HG03196 (cell line): ENCODE data around the gene UTS2R.
"Not testable (repeated sequence)": the region's sequence is repeated elsewhere in the genome, so short reads cannot be mapped to it uniquely, and the experiment has no call there.

Experiments
- ATAC-seq: cut with Tn5 transposase; IDR thresholded peaks from one replicate; pipeline ENCODE4 v1.9.1; 2021; ENCODE audit not compliant: unreplicated experiment

Gene UTS2R

DNA sequence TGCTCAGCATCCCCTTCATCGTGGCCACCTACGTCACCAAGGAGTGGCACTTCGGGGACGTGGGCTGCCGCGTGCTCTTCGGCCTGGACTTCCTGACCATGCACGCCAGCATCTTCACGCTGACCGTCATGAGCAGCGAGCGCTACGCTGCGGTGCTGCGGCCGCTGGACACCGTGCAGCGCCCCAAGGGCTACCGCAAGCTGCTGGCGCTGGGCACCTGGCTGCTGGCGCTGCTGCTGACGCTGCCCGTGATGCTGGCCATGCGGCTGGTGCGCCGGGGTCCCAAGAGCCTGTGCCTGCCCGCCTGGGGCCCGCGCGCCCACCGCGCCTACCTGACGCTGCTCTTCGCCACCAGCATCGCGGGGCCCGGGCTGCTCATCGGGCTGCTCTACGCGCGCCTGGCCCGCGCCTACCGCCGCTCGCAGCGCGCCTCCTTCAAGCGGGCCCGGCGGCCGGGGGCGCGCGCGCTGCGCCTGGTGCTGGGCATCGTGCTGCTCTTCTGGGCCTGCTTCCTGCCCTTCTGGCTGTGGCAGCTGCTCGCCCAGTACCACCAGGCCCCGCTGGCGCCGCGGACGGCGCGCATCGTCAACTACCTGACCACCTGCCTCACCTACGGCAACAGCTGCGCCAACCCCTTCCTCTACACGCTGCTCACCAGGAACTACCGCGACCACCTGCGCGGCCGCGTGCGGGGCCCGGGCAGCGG lies 3.2 kb downstream of the UTS2R start:
- no peak for ATAC-seq

DNA sequence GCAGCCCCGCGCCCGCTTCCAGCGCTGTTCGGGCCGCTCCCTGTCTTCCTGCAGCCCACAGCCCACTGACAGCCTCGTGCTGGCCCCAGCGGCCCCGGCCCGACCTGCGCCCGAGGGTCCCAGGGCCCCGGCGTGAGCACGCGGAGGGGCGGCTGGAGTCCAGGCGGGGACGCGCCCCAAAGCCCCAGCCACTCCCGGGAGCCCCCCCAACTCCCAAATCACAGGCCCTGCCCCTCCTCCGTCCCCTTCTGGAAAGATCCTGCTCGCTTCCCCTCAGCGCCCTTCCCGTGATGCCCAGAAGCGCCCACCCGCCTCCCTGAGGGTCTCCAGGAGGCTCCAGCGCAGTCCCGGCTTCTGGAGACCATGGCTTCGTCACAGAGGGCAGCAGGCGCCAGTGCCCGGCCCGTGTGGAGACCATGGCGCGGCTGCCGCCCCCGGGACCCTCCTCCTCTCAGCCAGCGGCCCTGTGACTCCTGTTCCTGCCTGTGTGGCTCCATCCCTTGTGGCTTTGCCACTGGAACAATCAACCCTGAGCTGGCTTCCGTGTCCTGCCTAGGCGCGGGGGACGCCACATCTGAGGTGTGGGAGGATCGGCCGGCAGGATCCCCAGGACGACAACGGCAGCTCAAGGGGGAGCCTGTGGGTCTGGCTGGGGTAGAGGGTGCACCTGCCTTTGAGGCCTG lies 3.9 kb downstream of the UTS2R start:
- ATAC-seq = no peak

GRCh38 chr17:82376042-82376730 lies 4.6 kb downstream of the UTS2R start:
- ATAC-seq = no peak

GRCh38 chr17:82377294-82377693 lies 5.7 kb downstream of the UTS2R start:
- not testable (repeated sequence) for ATAC-seq

GRCh38 chr17:82377924-82378740 lies 6.6 kb downstream of the UTS2R start:
- ATAC-seq = no peak

GRCh38 chr17:82378741-82379021 lies 7.1 kb downstream of the UTS2R start:
- no peak for ATAC-seq

GRCh38 chr17:82380860-82381702 lies 9.5 kb downstream of the UTS2R start:
- no peak for ATAC-seq

- not testable (repeated sequence) for ATAC-seq
Observed at GRCh38 chr17:82381703-82382009, 10.1 kb downstream of the UTS2R start.

DNA sequence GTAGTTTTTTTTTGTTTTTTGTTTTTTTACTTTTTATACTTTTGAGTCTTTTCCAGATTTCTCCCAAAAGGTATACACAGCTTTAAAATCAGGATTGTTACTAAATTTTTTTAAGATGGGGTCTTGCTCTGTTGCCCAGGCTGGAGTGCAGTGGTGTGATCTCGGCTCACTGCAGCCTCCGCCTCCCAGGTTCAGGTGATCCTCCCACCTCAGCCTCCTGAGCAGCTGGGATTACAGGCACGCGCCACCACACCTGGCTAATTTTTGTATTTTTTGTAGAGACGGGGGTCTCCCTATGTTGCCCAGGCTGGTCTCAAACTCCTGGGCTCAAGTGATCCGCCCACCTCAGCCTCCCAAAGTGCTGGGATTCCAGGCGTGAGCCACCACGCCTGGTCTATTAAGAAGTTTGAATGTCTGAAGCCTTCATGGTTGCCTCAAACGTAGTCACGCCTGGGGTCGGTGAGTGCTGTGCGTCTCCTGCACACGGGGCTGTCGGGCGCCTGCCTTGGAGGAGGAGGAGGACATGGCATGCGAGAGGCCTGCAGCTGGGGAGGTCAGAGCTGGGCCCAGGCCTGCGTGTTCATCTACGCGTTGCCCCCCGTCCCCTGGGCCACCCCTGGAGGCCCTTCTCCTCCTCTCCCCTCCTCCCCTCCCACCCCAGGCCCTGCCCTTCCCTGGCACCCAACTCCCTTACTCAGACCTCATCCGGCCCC lies 10.8 kb downstream of the UTS2R start:
- ATAC-seq = not testable (repeated sequence)

GRCh38 chr17:82382933-82383255 lies 11.3 kb downstream of the UTS2R start:
- ATAC-seq = no peak

DNA sequence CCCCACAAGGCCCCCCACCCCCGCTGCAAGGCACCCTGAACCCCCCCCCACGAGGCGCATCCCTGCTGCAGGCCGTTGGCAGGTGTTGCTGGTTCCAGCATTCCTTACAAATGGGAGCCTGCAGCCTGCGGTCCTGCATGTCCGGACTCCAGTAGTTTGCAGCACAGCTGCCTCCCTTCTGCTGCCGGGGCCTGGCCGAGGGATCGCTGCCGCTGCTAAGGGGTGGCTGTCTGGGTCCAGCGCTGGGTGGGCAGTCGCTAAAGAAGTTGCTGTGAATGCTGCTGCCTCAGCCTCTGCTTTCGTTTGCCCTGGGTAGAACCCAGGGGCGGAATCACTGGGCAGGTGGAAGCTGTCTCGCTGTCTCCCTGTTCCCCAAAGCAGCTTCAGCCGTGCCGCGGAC lies 11.8 kb downstream of the UTS2R start:
- no peak for ATAC-seq

DNA sequence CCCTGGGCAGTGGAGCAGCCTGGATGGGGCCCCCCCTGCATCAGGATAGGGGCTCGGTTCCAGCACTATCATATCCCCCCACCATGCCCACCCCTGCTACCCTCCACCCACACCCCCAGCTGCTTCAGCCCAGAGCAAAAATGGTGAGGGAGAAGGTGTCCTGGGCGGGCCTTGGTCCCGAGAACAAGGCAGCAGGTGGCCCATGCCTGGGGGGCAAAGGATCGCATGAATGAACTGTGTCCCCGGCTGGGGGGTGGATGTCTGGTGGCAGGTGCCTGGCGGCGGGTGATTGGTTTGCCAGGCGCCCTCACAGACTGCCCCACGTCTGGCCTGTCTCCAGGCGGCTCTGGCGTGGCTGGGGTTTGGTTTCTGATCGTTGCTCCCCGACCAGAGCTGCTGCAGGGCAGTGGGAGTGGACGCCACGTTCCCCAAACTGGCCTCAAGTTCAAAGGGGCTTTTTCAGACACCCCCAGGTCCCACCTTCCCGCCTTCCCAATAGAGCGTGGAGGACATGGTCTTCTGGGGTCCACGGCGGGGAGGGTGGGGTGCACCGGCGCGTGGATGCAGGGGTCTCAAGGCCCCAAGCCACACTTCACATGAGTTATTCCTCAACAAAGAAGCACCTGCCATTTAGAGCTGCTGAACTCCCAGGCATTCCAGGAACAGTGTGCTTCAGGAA lies 12.6 kb downstream of the UTS2R start:
- ATAC-seq = no peak

DNA sequence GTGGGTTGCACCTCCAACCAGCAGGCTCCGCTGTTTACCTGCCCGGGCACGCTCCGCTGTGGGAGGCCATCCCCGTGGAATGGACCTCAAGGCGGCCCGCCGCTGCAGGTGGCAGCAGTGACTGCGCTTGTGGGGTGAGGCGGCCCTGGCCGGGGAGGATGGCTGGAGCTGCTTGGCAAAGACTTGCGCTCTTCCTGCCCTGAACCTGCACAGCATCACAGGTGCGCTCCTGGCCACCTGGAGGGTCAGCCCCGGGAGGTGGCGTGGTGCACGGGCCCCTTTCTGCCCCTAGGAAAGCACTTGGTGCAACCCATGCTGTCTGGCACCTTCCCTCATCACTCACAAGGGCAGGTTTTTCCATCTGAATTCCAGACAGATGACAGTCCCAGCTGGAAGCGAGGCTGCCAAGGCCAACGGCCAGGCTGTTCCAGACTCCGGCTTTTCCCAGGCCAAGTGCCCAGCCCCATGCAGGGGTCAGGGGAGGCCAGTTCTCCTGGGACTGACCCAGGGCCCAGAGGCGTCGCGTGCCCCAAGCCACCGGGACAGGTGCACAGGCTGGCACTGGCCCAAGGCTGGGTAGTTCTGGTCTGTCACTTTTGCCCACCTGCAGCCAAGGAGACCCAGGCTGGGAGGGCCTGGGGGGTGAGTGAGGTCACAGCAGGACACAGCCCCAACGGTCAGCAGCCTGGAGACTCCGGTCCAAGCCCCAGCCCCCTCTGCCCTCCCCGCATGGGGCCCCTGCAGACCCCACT lies 13.3 kb downstream of the UTS2R start:
- no peak for ATAC-seq

GRCh38 chr17:82385559-82386254 lies 14.1 kb downstream of the UTS2R start:
- no peak for ATAC-seq

- ATAC-seq = no peak
Observed at GRCh38 chr17:82386255-82386831, 14.8 kb downstream of the UTS2R start.

DNA sequence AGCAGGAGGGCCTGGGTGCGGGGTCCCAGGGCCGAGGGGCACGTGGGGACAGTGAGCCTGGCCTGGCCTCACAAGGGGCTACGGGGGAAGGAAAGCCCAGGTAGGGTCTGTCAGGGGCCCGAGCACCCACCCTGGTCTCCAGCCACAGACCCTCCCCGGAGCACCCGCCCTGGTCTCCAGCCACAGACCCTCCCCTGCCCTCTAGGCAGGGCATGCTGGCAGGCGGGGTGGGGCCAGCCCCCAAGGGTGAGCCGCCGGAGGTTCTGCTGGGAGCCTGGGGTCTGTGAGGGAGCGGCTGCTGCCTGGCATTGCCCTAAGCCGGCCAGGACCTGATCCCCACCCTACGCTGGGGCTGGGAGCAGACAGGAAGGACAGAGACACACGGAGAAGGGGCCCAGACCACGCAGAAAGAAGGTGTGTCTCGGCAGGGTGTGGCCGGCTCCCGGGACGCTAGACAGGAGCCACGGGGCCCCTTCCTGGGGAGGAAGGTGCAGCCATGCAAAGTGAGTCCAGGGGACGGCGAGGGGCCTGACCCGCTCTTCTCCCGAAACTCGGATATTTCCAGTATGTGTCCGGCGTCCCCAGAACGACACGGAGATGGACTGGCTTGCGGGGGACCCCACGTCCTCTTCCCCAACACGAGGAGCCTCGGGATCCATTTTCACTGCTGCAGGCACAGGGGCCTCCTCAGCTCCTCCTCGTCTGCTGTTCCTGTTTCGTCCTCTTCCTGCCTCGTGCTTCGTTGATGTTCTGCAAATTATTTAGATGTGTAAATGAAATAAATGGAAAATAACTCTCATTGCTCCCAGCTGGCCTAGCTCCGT lies 15.5 kb downstream of the UTS2R start:
- no peak for ATAC-seq

DNA sequence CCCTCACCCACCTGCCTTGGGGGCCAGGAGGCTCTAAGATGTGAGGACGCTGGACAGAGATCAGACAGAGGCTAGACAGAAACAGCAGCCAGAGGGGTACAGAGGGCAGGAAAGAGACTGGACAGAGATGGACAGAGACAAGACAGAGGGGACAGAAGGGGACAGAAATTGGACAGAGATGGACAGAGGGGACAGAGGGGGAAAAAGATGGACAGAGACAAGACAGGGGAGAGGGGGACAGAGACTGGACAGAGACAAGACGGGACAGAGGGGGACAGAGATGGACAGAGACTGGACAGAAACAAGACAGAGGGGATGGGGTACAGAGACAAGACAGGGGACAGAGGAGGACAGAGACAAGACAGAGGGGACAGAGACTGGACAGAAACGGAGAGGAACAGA lies 16.1 kb downstream of the UTS2R start:
- ATAC-seq = no peak
